ENCODE results near the gene SCART1. TPM values are rescaled to one million over a fixed set of nuclear protein-coding genes. Genes with fewer than 3 reads are reported as not detected.
"Not testable (repeated sequence)": the region's sequence is repeated elsewhere in the genome, so short reads cannot be mapped to it uniquely, and the experiment has no call there.

SCART1 gene
- total and polyA plus RNA-seq, 12 donors = 0.42 to 5.5 (median 2.0) TPM

- H3K27me3 ChIP-seq = no peaks in the 10 kb centered on the region
- WGBS, 4 donors = 68 to 74% (median 73%) methylated on average over 4 of the region's 4 CpGs
- no peak for DNase-seq
- intact Hi-C loops (cut with DNase I) = no loop called here
- H3K27ac ChIP-seq = no peak overlapping the region
- H3K36me3 ChIP-seq (replicated peaks in 1 of 2) = no peaks in the 10 kb centered on the region
- no peak overlapping the region for H3K4me3 ChIP-seq
- H3K4me1 ChIP-seq (replicated peaks in 1 of 2) = no peaks in the 10 kb centered on the region
- H3K9me3 ChIP-seq (replicated peaks in 1 of 3) = peaks cover 0 to 6% (median 0%) of the 10 kb centered on the region in 3 donors
- TF ChIP-seq CTCF (IDR thresholded peaks at IDR 0.05) (no peak), POLR2A (IDR thresholded peaks at IDR 0.05) (no peak)
Measured at GRCh38 chr10:133511408-133511807, 57.7 kb downstream of the SCART1 start.

- intact Hi-C loops (cut with DNase I) = no loop called here
- TF ChIP-seq CTCF (IDR thresholded peaks at IDR 0.05) = no peak
- no peak for TF ChIP-seq POLR2A (IDR thresholded peaks at IDR 0.05)
- H3K9me3 ChIP-seq (replicated peaks in 1 of 3) = peaks cover 0 to 6% (median 0%) of the 10 kb centered on the region in 3 donors
- no peak overlapping the region for H3K27ac ChIP-seq
- no peaks in the 10 kb centered on the region for H3K27me3 ChIP-seq
- H3K4me1 ChIP-seq (replicated peaks in 1 of 2) = no peaks in the 10 kb centered on the region
- no peak overlapping the region for H3K4me3 ChIP-seq
- 45 to 62% (median 54%) methylated on average over 4 of the region's 4 CpGs for WGBS, 4 donors
- DNase-seq = no peak
- H3K36me3 ChIP-seq (replicated peaks in 1 of 2) = no peaks in the 10 kb centered on the region
Measured at GRCh38 chr10:133511907-133512528, 58.3 kb downstream of the SCART1 start.

GRCh38 chr10:133515471-133515870 lies 61.7 kb downstream of the SCART1 start:
- WGBS, 4 donors = 67 to 76% (median 69%) methylated on average over 4 of the region's 4 CpGs
- TF ChIP-seq CTCF (IDR thresholded peaks at IDR 0.05) = no peak
- no peaks in the 10 kb centered on the region for H3K27me3 ChIP-seq
- H3K9me3 ChIP-seq (replicated peaks in 1 of 3) = no peaks in the 10 kb centered on the region
- no peak overlapping the region for H3K4me3 ChIP-seq
- H3K27ac ChIP-seq = no peak overlapping the region
- no peaks in the 10 kb centered on the region for H3K36me3 ChIP-seq (replicated peaks in 1 of 2)
- H3K4me1 ChIP-seq (replicated peaks in 1 of 2) = no peaks in the 10 kb centered on the region
- intact Hi-C loops (cut with DNase I) = no loop called here
- no peak for DNase-seq

GRCh38 chr10:133516057-133516456 lies 62.3 kb downstream of the SCART1 start:
- 59 to 68% (median 63%) methylated on average over 4 of the region's 4 CpGs for WGBS, 4 donors
- Histone ChIP-seq H3K9me3 (replicated peaks in 1 of 3) (no peaks in the 10 kb centered on the region), H3K4me1 (replicated peaks in 1 of 2) (no peaks in the 10 kb centered on the region), H3K4me3 (no peak overlapping the region), H3K27ac (no peak overlapping the region), H3K36me3 (replicated peaks in 1 of 2) (no peaks in the 10 kb centered on the region), H3K27me3 (no peaks in the 10 kb centered on the region)
- intact Hi-C loops (cut with DNase I) = no loop called here
- DNase-seq = no peak
- TF ChIP-seq CTCF (IDR thresholded peaks at IDR 0.05) (no peak), POLR2A (IDR thresholded peaks at IDR 0.05) (no peak)

- H3K4me3 ChIP-seq; H3K27me3 ChIP-seq; DNase-seq; H3K36me3 ChIP-seq (replicated peaks in 1 of 2); intact Hi-C loops (cut with DNase I); H3K27ac ChIP-seq; H3K4me1 ChIP-seq (replicated peaks in 1 of 2); H3K9me3 ChIP-seq (replicated peaks in 1 of 3): not testable (repeated sequence)
- 83 to 89% (median 86%) methylated on average over 5 of the region's 5 CpGs for WGBS, 4 donors
Measured at GRCh38 chr10:133518517-133518916, 64.8 kb downstream of the SCART1 start.
